GM18517 (cell line): ENCODE measurements around the gene LINGO3.

Source experiments
- ATAC-seq: cut with Tn5 transposase; IDR thresholded peaks from one replicate; pipeline ENCODE4 v1.9.1; 2021; ENCODE audit warnings: mild to moderate bottlenecking, moderate library complexity; ENCODE audit not compliant: unreplicated experiment

Gene LINGO3

DNA sequence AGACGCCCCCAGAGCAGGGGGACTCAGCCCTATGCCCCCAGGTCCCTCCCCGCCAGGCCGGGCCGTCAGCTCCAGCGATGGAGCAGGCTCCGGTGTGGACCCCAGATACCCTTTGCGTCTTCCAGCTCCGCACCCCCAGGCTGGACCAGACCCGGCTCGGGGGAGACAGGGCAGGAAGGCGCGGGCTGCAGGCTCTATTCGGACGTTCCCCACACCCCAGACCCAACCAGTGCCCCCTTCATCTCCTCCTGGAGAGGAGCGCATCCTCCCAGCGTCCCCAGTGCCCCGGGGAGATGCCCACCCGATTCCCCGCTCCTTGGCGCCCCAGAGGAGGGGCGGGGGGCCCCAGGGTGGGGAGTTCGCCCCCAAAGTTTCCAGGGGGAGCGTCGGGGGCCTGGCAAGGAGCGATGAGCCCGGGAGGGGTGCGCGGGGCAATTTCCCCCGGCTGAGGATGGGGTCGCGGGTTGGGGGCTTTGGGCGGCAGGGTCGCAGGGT, 389 bp downstream of the LINGO3 start:
- no peak for ATAC-seq

DNA sequence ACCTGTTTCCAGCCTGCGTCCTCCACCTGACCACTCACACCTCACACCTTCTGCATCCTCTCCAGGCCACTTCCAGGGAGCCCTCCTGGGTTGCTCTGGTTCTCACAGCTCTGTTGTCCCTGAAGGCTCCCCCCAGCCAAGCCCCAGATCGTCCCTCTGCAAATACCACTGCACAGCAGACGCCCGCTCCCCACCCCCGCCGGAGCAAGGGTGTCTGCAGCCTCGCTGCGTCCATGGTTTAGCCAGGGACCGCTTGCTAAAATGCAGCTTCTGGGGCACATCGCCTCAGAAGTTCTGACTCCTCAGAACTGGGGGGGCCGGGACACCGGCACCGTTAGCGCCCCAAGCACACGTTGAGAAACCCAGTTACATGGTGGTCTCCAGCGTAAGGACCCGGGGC, 983 bp downstream of the LINGO3 start:
- no peak for ATAC-seq

DNA sequence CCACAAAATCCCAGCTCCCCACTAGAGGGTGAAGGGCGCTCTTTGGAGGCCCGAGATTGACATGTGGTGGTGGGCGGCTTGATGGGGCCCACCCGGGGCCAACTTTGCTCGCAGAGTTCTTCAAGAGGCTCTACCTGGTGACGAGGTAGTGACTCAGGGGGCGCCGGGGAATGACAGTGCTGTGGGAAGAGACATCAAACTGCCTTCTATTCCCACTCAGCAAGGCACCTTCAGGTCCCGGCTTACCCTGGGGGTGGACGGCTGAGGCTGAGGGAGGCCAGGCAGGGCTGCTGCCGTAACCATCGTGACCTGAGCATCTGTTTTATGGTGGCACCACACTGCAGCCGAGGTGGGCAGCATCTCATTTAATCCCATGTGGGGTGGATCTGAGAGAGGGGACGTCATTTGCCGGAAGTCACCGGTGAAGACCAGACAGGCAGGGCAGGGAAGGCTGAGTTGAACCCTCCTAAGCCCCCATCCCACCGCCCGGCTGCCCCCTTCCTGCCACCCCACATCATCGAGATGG, 1.6 kb downstream of the LINGO3 start:
- ATAC-seq: no peak

DNA sequence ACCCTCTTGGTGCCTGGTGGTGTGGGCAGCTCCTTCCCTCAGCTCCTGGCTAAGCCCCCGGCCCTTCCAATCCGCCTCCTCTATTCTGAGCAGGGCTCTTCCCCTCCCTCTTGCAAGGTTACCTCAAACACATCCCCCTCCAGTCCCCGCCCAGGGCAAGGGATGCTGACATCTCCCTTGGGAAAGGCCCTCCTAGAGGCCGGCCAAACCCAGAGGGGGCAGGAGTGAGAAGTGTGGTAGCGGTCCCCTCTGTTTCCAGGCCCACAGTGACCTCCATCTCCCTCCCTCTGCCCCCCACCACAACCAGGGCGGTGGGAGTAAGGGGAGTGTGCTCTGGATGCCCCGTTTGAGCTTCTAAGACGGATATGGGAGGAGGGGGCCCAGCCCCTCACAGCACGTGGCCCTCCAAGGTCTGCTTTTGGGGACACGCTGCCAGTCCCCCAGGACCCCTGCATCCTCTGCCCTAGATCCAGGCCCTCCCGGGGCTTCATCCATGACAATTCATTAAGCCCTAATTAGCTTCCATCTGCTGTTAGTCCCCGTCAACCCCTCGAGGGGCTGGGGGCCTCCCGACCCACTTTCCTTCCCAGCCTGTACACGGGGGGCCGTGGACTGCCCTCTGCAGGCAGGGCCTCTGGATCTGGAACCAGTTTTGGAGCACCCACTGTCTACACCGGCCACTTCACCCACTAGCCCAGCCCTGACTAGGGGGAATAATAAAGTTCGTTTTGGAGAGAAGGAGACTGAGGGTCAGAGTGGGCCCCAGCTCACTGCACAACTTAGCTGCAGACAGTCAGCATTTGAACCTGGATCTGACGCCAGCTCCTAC, 2.3 kb downstream of the LINGO3 start:
- no peak for ATAC-seq

DNA sequence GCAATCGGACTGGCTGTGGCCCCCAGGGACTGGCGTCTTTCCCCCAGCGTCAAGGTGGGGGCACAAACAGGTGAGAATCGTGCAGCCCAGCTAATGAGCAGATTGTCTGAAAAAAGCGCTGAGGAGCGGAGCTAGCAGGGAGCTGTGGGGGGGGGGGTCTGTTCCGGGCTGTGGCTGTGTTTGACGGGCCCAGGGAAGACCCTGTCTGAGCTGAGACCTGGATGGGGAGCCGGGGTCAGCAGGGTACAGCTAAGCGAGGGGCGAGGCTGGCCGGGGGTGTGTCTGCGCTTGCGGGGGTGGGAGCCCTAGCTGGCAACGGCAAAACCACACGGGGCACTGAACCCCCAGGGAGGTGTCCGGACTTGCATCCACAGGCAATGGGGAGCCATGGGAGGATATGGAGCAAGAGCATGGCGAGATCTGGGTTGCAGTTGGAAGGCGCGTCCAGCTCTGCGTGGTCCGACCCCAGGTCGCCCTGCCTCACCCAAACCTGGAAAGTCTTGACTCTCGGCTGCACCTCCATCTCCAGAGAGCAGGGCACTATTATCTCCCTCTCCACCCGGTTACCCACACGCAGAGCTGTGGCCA, 4.6 kb downstream of the LINGO3 start:
- ATAC-seq: no peak

DNA sequence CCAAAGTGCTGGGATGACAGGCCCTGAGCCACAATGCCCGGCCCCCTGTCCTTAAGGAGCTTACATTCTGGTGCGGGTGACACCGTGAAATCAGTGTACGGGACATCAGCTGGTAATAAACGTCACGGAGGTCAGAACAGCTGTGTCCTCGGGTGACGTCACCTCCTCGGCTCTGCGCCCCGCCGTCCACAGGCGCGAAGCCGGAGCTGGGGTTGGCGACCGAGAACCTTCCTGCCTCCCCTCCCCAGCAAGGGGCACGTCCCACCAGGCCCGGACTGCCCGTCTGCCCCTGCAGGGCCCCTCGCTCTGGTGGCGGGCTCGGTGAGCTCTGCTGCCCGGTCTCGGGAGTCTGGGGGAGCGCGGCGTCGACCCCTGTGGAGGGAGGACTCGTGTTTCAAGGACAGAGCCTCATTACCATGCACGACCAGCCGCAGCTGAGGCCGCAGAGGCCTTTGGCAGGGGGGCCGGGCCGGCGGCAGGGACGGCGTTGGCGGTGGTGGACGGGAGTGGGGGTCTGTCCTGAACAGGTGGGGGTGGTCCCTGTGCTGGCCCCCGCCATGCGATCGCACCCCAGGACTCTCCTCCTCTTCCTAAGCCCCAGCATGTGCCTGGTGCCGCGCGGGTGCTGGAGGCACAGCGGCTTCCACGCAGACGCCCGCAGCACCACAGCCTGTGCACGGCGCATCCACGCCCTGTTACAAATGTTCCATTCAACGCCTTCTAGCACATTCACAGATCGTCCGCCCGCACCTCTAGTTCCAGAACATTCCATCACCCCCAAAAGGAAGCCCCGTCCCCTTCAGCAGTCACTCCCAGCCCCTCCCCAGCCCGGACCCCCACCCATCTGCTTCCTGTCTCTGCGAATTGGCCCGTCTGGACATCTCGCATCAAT, 5.4 kb downstream of the LINGO3 start:
- ATAC-seq: no peak

DNA sequence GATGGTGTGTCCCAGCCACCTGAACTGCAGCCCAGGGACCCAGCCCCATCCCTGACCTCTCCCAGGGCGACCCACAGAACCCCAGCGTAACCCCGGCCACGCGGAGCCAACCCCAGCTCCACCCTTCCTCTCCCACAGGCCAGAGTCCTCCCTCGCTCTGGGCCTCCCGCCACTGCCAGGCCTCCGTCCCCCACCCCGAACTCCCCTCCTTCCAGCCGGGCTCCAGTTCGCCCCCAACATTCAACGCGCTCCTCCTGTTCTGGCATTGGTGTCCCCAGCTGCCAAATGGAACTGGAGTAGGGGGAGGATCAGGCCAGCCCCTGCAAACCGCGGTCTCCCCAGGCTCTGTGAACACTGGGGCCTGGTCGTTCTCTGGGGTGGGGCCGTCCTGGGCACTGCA, 7.4 kb downstream of the LINGO3 start:
- no peak for ATAC-seq

DNA sequence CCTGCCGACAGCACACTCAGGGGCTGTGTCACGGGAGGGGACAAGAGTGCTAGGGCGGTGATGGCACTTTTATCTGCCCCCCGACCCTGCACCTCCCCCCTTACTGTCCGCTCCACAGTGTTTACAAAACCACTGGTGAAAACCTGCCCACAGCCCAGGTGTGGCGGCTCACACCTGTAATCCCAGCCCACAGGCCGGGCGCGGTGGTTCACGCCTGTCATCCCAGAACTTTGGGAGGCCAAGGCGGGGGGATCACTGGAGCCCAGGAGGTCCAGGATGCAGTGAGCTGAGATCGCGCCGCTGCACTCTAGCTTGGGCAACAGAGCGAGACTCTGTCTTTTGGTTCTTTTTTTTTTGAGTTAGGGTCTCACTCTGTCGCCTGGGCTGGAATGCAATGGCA, 11.8 kb downstream of the LINGO3 start:
- no peak for ATAC-seq

DNA sequence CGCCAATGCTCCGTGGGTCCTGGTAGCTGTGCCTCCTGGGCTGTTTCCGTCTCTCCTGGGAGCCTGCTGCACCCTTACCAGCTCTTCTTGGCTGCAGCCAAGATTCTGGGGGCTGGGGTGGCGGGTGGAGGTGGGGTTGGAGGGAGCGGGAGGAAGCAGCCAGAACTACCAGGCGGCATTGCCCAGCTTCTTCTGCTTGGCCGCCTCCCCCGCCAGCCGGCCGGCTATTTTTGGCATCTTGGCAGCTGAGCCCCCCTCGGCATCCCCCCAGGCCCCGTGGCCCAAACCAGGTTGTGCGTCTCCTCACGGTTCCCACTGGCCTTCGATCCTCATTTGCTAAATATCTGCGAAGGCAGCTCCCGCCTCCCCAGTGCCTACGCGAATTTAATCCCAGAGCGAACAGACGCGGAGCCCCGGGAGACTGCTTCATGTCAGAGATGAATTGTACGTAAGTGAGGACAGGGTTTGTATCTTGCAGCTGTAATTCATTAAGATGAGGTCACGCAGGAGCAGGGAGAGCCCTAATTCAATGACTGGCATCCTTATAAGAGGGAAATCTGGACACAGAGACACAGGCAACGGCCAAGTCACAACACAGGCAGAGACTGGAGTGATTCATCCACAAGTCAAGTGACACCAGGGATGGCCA, 13.1 kb downstream of the LINGO3 start:
- no peak for ATAC-seq

DNA sequence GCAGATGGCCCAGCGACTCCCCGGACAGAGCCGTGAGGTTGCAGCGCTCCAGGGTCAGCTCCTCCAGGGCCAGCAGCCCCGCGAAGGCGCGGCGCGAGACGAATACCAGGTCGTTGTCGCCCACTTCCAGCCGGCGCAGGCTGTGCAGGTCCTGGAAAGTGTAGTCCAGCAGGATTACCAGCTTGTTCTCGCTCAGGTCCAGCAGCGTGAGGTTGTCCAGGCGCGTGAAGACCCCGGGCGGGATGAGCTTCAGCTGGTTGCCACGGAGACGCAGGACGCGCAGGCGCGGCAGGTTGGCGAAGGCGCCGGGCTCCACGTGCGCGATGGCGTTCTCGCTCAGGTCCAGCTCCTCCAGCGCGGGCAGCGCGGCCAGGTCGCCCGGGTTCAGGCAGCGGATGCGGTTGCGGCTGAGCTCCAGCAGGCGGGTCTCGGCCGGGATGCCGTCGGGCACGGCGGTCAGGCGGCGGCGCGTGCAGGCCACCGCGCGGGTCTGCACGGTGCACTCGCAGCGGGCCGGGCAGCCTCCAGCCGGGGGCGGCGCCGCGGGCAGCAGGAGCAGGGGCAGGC, 16.7 kb downstream of the LINGO3 start:
- no peak for ATAC-seq

DNA sequence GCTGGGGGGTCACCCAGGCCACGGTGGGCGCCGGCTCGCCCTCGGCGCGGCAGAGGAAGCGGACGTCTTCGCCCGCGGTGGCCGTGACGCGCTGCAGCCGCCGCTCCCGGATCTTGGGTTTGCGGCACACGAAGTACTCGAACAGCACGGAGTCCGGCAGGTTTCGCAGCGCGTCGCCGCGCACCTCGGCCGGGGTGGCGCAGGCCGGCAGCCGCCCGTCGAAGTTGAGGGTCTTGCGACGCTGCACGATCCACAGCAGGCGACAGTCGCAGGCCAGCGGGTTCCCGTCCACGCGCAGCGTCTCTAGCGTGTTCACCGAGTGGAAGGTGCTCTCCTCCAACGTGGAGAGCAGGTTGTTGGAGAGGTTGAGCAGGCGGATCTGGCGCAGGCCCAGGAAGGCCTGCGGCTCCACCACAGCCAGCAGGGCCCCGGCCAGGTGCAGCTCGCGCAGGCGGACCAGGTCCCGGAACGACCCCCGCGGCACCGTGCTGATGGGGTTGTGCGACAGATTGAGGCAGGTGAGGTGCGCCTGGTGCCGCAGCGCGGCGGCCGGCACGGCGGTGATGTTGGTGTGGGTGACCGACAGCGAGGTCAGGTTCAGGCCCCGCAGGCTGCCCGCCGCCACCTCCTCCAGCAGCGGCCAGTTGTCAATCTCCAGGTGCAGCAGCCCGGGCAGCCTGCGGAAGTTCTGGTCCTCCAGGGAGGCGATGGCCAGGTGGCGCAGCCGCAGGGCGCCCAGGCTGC, 17.3 kb downstream of the LINGO3 start:
- no peak for ATAC-seq

DNA sequence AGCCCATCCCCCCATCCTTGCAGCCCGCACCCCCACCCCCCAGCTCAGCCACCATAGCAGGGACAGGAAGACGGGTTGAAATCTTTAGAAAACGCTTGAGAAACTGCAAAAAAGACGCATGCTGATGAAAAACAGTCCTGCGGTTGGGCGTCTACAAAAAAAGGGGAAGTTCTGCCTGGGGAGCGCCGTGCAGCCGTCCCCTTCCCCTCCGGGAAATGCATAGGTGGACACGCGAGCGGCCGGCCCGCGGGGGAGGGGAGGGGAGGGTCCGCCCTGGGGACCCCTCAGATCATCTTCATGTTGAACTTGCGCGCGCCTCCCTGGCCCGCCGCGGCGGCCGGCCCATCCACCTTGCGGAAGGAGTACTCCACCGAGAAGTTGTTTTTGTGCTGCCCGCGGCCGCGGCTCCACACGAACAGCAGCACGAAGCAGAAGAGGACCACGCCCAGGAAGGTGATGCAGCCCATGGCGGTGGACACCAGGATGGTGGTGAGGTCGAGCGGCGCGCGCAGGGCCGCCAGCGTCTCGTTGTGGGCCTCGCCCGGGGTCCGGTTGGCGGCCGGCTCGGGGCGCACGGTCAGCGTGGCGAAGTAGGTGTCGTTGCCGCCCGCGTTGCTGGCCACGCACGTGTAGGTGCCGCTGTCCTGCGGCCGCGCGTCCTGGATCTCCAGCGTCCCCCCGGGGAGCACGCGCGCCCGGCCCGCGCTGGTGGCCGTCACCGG, 18.1 kb downstream of the LINGO3 start:
- ATAC-seq: no peak

DNA sequence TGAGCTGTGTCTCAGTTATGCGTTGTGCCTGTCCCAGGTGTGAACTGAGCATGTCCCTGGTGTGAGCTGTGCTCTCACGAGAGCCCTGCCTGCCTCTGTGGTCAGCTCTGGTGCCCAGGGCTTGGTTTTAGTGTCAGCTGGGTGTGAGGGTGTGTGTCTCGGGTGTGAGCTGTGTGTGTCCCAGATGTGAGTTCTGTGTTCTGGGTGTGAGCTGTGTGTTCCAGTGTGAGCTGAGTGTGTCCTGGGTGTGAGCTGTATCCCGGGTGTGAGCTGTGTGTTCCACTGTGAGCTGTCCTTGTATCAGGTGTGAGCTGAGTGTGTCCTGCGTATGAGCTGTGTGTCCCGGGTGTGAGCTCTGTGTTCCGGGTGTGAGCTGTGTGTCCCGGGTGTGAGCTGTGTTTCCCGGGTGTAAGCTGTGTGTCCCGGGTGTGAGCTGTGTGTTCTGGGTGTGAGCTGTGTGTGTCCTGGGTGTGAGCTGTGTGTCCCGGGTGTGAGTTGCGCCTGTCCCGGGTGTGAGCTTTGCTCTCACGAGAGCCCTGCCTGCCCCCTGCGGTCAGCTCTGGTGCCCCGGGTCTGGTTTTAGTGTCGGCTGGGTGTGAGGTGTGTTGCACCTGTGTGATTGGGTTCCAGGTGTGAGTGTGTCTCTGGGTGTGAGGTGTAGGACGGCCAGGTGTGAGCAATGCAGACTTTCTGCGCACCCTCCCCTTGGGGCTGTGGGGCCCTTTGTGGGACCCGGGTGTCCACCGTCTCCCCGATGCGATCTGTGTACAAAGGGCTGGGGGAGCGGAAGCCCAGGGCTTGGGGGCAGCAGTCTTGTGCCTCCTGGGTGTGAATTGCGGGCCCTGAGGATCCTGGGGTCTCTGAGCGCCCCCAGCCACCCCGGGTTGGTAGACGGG, 18.9 kb downstream of the LINGO3 start:
- no peak for ATAC-seq

DNA sequence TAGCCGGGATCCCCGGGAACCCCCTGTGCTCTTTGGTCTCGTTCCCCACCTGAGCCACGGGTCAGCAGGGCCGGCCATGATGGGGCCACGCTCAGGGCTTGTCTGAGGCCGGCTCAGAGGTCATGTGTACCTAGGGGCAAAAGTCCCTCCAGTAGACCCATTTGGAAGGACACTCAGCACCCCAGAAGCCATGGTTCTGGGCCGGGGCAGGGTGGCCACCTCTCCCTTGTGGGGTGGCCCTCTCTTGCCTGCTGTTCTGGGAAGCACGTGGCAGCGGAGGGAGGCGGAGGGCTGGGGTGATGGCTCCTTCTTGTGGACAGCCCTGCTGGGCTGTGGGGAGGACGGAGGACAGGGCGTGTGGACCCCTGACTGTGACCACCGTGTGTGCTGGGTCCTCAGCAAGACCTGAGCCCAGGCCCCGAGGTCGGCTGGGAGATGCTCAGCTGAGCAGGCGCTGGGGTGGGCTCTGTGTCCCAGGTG, 19.6 kb downstream of the LINGO3 start:
- no peak for ATAC-seq

DNA sequence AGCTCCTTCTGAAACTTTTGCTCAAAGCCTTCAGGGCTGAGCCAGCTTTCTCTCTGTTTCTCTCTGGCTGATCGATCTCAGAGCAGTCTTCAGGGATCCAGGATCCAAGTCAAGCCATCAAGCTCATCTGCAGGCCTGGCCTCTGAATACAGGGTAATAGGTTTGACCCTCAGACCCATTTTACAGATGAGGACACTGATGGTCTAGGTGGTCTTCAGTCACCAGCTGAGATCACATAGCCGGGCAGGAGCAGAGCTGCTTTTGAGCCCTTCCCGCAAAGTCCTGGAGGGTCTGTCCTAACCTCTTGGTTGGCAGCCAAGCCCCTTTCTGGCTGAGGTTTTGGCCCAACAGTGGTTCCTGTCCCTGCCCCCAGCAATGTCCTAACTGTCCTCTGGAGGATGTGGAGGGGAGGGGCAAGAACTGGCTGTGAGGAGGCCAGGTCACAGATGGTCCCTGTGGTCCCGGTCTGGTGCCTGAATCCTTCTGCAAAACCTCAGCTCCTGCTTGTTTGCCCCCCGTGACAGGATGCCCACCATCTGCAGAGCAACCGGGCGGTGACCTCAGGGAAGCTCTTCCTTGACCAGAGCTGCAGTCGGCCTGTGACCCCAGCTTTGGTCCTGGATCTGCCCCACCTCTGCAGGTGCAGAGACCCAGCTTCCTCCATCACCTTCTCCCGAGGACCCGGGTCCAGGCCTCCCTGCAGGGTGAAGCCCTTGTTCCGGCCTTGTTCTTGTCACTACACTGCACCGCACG, 20.2 kb downstream of the LINGO3 start:
- ATAC-seq: no peak

DNA sequence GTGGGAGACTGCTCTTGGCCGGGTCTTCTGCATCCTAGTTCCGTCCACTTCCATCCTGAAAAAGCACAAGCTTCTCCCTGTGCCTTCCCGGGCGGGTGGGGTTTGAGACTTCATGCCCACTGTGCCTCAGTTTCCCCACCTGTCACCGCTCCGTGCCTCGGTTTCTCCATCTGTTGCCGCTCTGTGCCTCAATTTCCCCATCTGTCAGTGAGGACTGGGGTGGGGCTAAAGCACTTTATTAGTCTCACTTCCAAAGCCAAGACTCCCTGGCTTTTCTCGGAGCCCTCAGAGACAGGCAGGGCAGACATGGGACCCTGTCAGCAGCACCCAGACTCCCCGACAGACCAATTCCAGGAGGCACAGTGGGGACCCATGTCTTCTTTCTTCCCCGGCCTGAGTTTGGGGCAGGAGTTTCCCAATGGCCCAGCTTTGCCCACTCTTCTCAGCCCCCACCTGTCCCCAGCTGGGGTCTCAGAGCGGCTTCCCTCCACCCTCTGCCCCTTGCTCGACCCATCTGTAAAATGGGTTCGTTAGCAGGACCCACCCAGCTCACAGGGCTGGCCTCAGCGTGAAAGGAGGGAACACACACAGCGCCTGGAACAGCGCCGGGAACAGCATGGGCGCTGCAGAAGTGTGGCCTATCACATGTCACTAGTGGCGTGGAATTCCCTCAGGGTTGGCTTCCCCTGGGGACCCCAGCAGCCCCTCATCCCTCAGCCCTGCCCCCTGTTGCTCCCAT, 21.4 kb downstream of the LINGO3 start:
- ATAC-seq: no peak
